ENCODE results near the gene CLEC16A. TPM values are rescaled to one million over a fixed set of nuclear protein-coding genes. Genes with fewer than 3 reads are reported as not detected.

CLEC16A gene
- total RNA-seq, 4 donors from 2014 or later, result 29.5 to 58.8 (median 48.4) TPM

DNA sequence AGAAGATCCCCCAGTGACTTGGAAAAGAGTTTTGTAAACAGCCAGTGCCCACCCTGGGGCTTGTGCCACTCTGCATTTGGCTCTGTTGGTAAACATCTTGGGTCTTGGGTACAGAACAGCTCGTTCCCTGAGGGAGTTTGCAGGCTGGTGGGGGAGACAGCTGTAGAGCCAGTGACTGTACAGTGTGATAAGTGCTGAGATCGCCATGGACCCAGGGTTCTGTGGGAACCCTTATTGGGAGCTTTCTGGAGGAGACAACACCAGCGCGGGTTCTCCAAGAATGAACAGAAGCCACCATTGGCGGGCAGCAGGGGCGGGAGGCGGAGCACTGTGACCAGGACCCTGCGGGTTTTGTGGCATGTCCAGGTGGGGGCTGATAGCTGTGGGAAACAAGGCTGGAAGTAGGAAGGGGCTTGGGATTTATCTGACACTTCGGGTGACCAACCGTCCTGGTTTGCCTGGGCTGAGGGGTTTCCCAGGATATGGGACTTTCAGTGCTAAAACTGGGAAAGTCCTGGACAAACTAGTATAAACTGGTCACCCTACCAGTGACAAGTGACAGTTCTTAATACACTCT is 2.9 kb downstream of the CLEC16A start:
- Histone ChIP-seq H3K27ac (no peak overlapping the region), H3K4me3 (replicated peaks in 1 of 3) (no peak overlapping the region)

DNA sequence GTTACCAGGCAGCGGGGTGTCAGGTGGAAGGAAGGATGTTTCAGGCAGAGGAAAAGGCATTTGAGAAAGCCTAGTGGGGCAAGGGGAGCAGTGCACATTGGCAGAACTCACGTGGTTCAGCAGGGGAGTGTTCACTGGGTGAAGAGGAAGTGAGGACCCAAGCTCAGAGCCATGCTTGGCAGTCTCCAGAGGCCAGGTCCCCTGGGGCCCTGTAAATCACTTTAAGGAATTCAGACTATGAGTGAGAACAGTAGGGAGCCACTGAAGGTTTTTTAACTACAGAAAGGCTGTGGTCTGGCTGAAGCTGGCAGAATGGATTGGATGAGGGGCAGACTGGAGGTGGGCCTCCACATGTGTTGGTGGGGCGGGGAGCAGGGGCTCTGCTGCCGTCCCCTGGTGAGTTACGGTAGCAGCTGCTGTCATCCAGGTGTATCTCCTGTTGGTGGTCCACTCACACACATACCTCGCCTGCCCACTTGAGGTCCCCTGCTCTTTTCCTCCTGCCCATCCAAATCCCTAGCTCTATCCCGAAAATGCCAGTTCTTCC is 5.1 kb downstream of the CLEC16A start:
- Histone ChIP-seq H3K4me1 (peaks cover 24 to 36% of the 10 kb centered on the region in 2 donors), H3K27ac (no peak overlapping the region)

More for the DNA sequence above, 2.9 kb downstream of the CLEC16A start:
- Histone ChIP-seq H3K9me3 (no peaks in the 10 kb centered on the region), H3K27me3 (no peaks in the 10 kb centered on the region), H3K4me1 (peaks cover 33 to 48% of the 10 kb centered on the region in 2 donors), H3K36me3 (no peaks in the 10 kb centered on the region)
- WGBS, 2 donors, result 83 to 93% methylated on average over 9 of the region's 10 CpGs
- intact Hi-C loops (cut with DNase I), result no loop called here
- no peak for DNase-seq
- TF ChIP-seq POLR2A (IDR thresholded peaks at IDR 0.05), result no peak
- TF ChIP-seq, protein P1, sequence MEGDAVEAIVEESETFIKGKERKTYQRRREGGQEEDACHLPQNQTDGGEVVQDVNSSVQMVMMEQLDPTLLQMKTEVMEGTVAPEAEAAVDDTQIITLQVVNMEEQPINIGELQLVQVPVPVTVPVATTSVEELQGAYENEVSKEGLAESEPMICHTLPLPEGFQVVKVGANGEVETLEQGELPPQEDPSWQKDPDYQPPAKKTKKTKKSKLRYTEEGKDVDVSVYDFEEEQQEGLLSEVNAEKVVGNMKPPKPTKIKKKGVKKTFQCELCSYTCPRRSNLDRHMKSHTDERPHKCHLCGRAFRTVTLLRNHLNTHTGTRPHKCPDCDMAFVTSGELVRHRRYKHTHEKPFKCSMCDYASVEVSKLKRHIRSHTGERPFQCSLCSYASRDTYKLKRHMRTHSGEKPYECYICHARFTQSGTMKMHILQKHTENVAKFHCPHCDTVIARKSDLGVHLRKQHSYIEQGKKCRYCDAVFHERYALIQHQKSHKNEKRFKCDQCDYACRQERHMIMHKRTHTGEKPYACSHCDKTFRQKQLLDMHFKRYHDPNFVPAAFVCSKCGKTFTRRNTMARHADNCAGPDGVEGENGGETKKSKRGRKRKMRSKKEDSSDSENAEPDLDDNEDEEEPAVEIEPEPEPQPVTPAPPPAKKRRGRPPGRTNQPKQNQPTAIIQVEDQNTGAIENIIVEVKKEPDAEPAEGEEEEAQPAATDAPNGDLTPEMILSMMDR (IDR thresholded peaks at IDR 0.05), result no peak

DNA sequence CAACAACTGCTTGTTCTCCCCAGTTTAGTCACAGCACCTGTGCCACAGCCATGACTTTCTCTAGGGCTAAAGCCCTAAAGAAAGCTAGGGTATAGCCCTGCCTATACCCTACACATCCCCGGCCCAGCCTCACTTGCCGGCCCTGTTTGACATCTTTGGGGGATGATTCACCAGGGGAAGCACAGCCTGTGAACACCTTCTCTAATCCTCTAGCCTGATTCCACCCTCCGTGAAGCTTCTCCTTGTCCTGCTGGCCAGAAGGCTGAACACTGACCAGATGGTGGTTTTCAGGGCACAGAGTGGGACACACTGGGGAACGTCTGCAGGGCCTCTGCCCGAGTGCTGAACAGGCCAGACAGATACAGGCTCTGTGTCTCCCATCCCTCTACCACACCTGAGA is 6.0 kb downstream of the CLEC16A start:
- no peaks in the 10 kb centered on the region for H3K27me3 ChIP-seq
- no peak for DNase-seq
- H3K27ac ChIP-seq, result no peak overlapping the region
- H3K36me3 ChIP-seq, result no peaks in the 10 kb centered on the region
- H3K4me3 ChIP-seq (replicated peaks in 1 of 3), result no peak overlapping the region
- H3K4me1 ChIP-seq, result peaks cover 17 to 33% of the 10 kb centered on the region in 2 donors
- TF ChIP-seq POLR2A (IDR thresholded peaks at IDR 0.05), result no peak
- TF ChIP-seq, protein P1 (IDR thresholded peaks at IDR 0.05), result no peak
- 76 to 92% methylated on average over 4 to 5 of the region's 5 CpGs for WGBS, 2 donors
- intact Hi-C loops (cut with DNase I), result no loop called here
- no peaks in the 10 kb centered on the region for H3K9me3 ChIP-seq

More for the DNA sequence above, 5.1 kb downstream of the CLEC16A start:
- intact Hi-C loops (cut with DNase I), result no loop called here
- TF ChIP-seq POLR2A (IDR thresholded peaks at IDR 0.05), result no peak
- TF ChIP-seq, protein P1 (IDR thresholded peaks at IDR 0.05), result no peak
- Histone ChIP-seq H3K27me3 (no peaks in the 10 kb centered on the region), H3K4me3 (replicated peaks in 1 of 3) (no peak overlapping the region), H3K36me3 (no peaks in the 10 kb centered on the region), H3K9me3 (no peaks in the 10 kb centered on the region)
- peak in 1 of 2 donors; percentile 52 for DNase-seq
- WGBS, 2 donors, result 74 to 78% methylated on average over 7 of the region's 7 CpGs

DNA sequence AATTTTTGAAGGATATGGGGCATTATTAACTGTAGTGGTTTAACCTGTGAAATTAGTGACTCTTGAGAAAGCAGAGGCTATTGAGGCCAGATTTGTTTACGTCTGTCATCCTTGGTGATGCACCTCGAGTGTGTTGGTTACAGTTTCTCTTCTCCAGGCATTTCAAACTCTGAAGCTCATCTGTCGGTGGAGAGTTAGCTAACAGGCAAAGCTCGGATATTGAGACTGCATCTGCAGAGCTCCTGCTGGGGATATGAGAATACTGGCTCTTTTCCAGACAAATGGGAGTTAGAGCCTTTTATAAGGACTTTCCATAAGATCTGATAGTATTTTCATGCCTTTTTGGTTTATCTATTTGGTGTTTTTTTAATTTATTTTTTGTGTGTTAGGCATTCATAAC is 6.7 kb downstream of the CLEC16A start:
- no peak for DNase-seq

DNA sequence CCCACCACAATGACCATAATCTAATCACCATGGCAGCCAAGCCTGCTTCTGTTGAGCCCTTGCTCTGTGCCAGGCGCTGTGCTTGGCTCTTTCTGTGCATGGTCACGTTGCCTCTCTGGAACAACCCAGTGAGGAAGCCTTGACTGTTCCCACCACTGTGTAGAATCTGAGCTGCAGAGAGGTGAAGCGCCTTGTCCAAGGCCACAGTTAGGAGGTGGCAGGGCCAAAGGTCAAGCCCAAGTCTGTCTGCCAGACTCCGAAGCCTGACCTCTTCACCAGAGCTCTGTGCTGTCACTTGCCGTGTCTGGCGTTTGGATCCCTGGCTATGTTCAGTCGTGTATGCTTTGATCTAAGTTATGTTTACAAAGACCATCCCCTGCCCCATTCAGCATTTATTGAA is 10.5 kb downstream of the CLEC16A start:
- no peak overlapping the region for H3K27ac ChIP-seq
- no peak overlapping the region for H3K4me3 ChIP-seq (replicated peaks in 1 of 3)
- no peaks in the 10 kb centered on the region for H3K36me3 ChIP-seq
- H3K4me1 ChIP-seq, result peaks cover 0 to 4% of the 10 kb centered on the region in 2 donors
- intact Hi-C loops (cut with DNase I), result no loop called here
- 95 to 96% methylated on average over 6 to 7 of the region's 7 CpGs for WGBS, 2 donors
- no peak for DNase-seq
- H3K27me3 ChIP-seq, result no peaks in the 10 kb centered on the region
- TF ChIP-seq, protein P1 (IDR thresholded peaks at IDR 0.05), result no peak
- TF ChIP-seq POLR2A (IDR thresholded peaks at IDR 0.05), result no peak
- no peaks in the 10 kb centered on the region for H3K9me3 ChIP-seq

More for the DNA sequence above, 6.7 kb downstream of the CLEC16A start:
- Histone ChIP-seq H3K9me3 (no peaks in the 10 kb centered on the region), H3K27ac (no peak overlapping the region), H3K4me1 (peaks cover 13 to 26% of the 10 kb centered on the region in 2 donors), H3K36me3 (no peaks in the 10 kb centered on the region), H3K27me3 (no peaks in the 10 kb centered on the region), H3K4me3 (replicated peaks in 1 of 3) (no peak overlapping the region)
- TF ChIP-seq, protein P1 (IDR thresholded peaks at IDR 0.05), result no peak
- TF ChIP-seq POLR2A (IDR thresholded peaks at IDR 0.05), result no peak
- 70 to 78% methylated on average over 4 of the region's 4 CpGs for WGBS, 2 donors
- intact Hi-C loops (cut with DNase I), result no loop called here

Data from thyroid gland (tissue), 4 donors.